Measurements from ENCODE around the gene ITGA2.

The ITGA2 gene

DNA sequence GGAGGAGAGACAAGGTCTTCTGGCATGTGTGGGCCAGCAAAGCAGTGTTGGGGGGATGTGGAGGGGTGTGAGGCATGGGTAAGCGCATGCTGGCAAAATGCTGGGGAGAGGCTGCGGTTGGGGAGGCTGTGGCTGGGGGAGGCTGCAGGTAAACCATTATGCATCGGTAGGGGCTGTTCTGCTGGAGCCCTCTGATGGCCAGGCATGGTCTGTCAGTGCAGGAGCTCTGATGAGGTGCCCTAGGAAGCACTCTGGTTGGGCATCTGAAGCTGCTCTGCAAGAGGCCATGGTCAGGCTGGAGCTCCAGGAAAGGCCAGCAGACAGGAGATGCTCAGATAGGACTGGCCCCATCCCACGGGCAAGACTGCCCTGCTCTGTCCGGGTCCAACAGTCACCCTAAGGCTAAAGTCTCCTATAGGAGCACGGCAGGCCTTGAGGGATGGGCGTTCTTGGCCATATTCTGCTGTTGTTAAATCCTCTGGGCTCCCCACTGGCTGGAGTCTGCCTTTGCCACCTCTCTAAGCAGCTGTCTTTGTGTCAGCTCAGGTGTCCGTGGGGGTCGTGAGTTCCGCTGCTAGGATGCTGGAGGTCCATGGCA lies 28.7 kb downstream of the ITGA2 start:
- DNase-seq (ENCODE audit: low read depth in 1 of 2, low spot score in 1 of 2): no peak

DNA sequence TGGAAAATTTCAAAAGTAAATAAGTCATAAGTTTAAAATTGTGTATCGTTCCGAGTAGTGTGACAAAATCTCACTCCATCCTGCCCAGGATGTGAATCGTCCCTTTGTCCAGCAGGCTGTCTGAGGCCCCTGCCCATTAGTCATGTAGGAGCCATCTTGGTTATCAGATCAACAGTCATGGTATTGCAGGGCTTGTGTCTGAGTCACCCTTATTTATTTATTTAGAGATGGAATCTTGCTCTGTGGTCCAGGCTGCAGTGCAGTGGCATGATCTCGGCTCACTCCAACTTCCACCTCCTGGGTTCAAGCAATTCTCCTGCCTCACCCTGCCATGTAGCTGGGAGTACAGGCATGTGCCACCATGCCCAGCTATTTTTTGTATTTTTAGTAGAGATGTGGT lies 30.2 kb downstream of the ITGA2 start:
- no peak for DNase-seq (ENCODE audit: low read depth in 1 of 2, low spot score in 1 of 2)

DNA sequence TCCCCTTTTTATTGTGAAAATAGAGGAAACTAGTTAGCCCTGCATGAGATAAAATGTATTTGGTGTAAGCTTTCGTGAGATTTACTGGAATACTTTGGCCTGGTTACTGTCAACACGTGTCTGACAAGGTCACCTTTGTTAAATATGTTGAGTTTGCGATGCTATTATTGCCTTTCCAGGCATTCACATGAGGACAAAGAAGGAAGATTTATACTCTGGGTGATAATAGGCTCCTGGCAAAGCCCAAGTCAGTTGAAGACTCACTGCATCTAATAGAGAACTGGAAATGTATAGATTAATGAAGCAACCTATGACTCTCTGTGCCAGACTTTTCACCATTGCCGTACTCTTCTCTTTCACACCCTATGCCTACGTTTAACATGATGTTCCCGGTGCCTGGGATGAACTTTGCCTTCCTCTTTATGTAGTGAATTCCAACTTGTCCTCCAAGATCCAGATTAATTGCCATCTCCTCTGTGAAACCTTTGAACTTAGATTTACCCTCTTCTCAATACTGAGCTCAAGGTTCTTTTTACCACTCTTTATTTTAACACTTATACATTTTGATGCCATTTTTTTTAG lies 33.9 kb downstream of the ITGA2 start:
- DNase-seq (ENCODE audit: low read depth in 1 of 2, low spot score in 1 of 2): no peak

DNA sequence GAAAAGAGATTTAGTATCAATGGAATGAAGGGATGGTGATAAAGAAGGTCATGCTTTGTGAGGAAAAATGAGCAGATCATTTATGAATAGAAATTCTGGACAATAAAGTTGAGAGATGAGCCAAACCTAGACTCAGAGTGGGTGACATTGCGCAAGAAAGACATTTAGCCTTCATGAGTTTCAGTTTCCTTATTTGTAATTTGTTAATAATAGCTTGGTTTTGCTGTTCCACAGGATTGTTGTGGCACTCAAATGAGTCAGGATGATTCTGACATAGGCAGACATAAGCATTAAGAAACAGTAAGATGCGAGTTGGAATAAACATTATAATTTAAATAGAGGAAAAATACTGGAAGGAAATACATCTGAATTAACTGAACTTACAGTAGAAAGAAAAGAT lies 34.8 kb downstream of the ITGA2 start:
- DNase-seq (ENCODE audit: low read depth in 1 of 2, low spot score in 1 of 2): no peak

DNA sequence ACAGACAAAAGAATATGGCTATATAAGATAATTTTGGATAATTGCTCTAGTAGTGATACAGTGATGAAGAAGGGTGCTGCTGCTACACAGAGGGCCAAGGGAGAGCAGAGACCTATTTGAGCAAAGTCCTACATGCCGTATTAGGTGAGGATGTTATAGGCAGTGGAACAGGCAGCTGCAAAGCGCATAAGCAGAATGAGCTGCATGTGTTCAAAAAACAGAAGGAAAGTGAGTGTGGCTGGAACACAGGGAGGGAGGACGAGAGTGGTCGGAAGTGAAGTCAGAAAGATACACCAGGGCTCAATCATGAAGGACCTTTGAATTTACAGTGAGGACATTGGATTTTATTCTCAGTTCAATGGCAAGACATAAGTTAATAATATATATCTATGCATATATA lies 35.4 kb downstream of the ITGA2 start:
- DNase-seq (ENCODE audit: low read depth in 1 of 2, low spot score in 1 of 2): no peak

DNA sequence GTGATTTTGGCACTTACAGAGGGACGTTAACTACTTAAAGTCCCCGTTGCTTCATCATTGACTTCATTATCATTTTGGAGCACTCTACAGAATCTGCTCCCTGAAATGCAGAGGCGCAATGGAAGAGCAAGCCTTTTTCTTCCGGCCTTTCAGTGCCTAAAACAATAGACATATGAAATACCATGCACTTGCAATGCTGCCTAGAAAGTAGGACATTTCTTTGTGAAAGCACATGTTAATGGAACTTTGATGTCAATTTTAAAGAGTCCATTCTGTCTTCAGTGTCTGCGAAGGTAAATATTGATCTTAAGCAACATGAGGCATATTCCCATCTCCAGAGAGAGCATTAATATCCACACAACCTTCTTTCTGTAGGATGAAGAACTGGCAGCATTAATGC lies 36.3 kb downstream of the ITGA2 start:
- no peak for DNase-seq (ENCODE audit: low read depth in 1 of 2, low spot score in 1 of 2)

DNA sequence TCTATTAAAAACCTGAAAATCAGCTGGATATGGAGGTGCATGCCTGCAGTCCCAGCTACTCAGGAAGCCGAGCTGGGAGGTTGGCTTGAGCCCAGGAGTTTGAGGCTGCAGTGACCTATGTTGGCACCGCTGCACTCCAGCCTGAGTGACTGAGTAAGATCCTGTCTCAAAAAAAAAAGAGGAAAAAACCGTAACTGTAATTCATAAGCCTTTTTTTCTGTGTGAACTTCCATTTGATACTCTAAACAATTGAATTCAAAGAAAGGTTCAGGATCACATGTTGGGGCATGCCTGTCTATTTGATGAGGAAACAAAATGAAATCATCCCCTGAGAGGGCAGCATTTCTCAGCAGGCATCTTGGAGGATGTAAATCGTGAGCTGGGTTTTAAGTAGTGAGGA lies 38.8 kb downstream of the ITGA2 start:
- DNase-seq (ENCODE audit: low read depth in 1 of 2, low spot score in 1 of 2): no peak

DNA sequence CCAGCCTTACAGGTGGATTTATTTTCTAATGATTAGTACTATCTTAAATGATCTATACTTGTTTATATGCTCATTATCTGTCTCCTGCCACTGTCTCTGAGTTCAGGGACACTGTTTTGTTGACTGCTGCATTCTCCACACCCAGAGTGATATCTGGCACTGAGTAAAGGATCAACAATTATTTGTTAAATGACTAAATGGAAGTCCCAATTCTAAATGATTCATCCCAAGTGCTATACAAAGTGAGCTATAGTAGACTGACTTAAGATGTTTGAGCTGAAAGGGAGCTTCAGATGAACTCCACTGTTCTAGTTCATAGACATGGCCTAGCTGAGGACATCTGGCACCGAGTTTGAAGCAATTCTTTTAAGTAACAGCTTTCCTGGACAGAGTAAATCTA lies 40.5 kb downstream of the ITGA2 start:
- no peak for DNase-seq (ENCODE audit: low read depth in 1 of 2, low spot score in 1 of 2)

DNA sequence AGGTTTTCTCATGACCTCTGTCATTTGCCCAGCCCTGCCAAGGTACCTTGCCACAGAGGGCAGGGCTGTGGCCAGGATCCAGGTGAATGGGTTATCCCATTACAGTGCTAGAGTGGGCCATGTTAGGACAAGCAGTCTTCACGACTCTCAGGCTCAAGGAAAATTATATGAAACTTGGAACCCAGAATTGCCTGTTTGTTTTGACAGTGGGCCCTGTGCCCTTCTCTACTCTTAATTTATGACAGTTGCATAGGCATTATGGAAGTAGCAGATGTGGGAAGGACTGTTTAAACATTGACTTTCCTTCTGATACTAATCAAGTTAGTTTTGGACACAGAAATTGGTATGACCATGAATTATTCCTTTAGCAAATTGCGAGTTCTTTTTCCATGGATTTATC lies 41.7 kb downstream of the ITGA2 start:
- no peak for DNase-seq (ENCODE audit: low read depth in 1 of 2, low spot score in 1 of 2)

DNA sequence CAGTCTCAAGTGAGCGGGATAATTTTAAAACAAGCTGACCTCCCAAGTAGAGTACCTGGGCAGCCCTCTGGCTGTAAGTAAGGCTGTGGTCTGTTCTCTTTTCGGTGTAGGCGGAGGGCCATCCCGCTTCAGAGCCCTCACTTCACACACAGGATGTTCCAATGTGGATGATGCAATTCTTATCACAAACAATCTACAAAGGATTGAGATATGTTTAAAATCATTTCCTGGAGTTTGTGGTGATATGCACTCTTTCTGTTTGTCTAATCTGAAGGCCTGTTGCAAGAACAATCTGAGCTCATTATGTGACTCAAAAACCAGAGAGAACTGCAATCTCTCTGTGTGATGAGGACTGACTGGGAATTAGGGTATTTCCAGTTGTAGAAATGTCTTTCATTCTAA lies 42.5 kb downstream of the ITGA2 start:
- no peak for DNase-seq (ENCODE audit: low read depth in 1 of 2, low spot score in 1 of 2)

DNA sequence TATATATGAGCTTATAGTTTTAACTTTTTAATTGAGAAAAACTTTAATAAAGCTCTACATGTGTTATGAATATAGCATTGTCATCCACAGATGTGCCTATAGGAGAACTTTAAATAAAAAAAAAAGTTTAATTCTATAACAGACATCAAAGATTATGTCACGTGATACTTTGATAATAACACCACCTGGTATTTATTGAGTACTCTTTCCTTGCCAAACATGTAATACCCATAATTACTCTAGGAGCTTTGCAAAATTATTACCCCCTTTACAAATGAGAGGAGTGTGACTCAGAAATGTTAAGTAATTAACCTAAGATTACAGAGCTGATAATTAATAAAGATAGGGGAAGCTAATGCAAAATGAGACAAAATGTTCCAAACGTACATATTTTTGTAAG lies 43.0 kb downstream of the ITGA2 start:
- no peak for DNase-seq (ENCODE audit: low read depth in 1 of 2, low spot score in 1 of 2)

DNA sequence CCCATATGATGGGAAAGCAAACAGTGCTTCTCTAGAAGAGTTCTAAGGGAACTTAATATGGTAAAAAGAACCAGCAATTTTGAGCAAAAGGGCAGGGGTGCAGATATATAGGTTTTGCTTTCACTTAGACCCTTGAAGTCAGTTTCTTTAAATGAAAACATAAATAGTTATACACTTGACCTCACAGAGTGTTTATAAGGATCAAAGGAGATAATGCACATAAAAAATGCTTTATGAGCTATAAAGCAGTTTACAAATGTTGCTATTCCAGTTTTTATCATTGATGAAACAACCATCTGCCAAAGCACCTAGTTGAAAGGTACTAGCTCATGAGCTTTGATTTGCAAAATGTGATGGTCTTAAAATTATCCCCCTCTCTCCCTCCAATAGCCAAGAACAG lies 45.7 kb downstream of the ITGA2 start:
- no peak for DNase-seq (ENCODE audit: low read depth in 1 of 2, low spot score in 1 of 2)

DNA sequence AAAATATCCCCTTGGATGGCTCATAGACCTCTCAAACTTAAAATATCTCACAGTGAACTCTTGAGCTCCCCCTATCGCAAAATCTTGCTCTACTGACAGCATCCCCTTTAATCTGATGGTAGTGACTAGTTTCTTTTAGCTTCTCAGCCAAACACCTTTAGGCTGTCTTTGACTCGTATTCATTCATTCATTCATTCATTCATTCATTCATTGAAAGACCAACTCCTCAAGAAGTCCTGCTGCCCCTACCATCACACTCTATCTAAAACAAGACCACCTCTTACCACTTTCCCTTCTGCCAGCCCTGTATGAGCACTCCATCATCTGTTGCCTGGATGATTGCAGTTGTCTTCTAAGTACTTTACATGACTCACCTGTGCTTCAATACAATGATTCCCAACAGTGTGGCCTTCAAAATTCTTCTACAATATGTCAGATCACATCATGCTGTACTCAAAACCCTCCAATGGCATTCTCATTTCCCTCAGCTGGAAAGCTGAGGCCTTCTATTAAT lies 46.8 kb downstream of the ITGA2 start:
- DNase-seq (ENCODE audit: low read depth in 1 of 2, low spot score in 1 of 2): no peak

DNA sequence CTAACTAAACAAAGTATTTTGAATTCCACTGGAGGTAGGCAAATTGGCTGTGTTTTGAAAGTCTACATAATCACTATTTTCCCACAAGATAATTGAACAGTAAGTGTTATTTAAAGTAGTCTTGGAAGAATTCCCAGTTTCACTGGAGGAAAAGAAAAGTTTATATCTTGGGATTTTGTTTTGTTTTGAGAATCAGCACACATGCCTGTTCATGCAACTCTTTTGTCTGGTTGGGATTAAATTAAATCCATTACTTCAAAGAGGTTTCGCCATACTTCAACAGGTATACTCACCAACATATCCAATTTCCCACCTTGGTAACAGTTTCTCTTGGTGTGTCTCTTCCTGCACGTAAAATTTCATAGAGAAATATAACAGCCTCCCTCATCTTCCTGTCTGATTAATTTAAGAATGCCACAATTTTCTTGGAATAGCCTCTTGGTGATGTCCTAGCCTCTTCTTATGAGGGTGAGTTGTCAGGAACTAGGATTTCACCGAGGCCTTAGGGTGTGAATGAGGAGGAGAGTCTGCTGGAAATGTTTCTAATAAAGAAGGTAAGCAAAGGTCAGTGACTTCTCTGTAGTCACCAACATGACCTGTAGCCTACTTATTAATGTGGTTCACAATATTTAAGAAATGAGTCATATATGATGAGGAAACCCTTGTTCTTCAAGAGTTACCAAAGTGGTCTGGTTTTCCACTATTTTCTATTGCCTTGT lies 48.1 kb downstream of the ITGA2 start:
- DNase-seq (ENCODE audit: low read depth in 1 of 2, low spot score in 1 of 2): no peak

DNA sequence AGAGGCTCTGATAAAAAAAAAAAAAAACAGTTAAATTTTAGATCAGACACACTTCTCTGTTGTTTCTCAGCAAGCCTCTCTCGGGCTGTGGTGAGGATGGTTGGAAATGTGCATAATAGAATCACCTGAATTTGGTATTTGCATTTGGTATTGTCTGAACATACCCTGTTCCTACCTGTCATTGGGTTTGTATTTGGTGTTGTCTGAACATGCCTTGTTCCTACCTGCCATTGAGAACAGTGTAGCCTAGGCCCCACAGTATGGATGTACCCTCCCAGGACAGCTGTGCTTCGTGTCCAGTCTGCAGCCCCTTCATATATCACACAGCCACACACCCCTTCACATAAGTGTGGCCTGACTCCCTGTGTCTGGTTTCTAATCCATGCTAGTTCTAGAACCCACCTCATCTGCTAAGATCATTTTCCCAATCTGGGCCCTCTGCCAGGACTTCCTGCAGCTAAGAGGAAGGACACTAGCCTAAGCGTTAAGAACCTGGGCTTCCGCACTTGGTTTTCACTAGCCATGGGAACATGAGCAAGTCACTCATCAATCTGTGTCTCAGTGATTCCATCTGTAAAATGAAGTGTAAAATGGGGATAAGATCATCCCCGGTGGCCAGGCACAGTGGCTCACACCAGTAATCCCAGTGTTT lies 49.2 kb downstream of the ITGA2 start:
- DNase-seq (ENCODE audit: low read depth in 1 of 2, low spot score in 1 of 2): no peak

DNA sequence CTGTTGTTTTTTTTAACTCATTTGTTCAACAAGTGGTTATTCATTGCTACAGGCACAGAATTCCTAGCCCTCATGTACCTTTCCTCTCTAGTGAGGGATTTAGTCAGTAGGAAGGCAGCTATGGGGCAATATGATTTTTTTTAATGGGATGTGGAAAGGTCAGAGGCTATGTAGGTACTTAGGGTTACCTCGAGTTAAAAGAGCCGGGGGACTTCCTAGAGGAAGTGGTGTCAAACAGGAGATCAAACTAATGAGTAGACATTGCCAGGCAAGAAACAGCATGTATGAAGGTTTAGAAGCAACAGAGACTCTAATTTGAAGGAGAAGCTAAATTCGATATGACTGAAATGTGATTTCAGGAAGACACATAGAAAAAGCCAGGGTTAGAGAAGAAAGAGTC lies 50.7 kb downstream of the ITGA2 start:
- DNase-seq (ENCODE audit: low read depth in 1 of 2, low spot score in 1 of 2): no peak

DNA sequence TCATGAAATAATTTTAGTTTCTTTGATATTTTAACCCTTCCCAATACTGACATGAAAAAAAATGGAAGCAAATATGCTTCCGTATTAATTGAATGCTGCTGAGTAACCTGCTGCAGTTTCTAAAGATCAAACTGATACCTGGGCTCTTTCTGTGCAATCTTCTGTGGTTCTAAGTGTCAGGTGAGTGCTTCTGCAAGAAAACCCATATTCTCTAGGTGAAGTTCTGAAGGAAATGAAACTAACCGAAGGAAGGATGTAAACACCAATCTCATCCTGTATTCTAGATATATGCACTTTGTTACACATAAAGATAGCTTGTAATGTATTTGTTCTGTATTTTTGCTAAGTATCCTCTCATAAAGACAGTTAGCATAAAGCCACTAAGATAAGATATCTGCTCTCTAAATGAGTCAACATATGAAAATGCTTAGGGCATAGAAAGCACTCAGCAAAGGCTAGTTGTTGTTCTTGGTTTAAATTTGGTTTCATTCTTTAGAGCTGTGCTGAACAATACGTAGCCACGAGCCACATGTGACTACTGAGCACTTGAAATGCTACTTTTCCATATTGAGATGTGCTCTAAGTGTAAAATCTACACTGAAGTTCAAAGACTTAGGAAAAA lies 52.0 kb downstream of the ITGA2 start:
- no peak for DNase-seq (ENCODE audit: low read depth in 1 of 2, low spot score in 1 of 2)

DNA sequence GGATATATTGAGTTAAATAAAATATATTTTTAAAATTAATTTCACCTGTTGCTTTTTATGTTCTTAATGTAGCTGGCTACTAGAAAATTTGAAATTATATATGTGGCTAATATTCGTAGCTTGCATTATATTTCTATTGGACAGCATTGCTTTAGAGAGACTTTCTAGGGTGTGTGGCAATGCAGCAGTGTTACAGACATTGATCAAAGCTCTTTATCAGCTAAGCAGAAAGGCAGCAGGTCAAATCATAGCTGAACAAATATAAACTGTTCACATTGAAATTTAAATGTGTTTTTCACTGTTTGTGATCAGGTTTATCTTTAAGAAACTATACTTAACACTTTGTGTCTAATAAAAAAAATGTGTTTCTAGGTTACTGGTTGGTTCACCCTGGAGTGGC lies 52.6 kb downstream of the ITGA2 start:
- DNase-seq (ENCODE audit: low read depth in 1 of 2, low spot score in 1 of 2): no peak

DNA sequence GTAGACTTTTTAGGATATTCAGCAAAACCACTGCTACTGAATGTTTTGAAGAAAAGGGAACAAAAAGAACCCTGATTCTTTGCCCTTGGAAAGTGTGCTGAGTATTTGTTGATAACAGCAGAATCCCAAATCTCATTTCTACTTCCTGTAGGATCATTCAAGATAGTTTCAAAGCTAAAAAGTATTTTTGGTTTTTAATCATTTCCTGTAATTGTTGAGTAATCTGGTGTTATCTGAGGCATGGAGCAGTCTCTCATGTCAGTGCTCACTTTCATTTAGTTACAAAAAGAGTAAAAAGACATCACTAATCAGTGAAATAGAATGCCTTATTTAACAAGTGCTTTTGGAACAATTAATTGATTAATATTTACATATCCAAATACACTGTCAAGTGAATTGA lies 56.1 kb downstream of the ITGA2 start:
- no peak for DNase-seq (ENCODE audit: low read depth in 1 of 2, low spot score in 1 of 2)

DNA sequence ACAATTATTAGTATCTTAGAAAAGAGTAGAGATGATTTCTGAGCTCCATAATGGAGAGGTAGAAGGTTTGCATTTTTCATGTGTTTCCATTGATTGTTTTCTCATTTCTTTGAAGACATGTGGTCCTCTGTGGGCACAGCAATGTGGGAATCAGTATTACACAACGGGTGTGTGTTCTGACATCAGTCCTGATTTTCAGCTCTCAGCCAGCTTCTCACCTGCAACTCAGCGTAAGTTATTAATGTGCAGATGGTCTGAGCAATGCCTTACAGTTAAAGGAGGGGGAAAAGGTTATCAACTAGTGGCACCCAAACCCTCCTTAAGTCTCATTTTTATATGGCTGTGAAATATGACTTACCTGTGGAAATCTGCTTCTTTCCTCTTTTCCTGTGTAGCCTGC lies 59.1 kb downstream of the ITGA2 start:
- no peak for DNase-seq (ENCODE audit: low read depth in 1 of 2, low spot score in 1 of 2)

DNA sequence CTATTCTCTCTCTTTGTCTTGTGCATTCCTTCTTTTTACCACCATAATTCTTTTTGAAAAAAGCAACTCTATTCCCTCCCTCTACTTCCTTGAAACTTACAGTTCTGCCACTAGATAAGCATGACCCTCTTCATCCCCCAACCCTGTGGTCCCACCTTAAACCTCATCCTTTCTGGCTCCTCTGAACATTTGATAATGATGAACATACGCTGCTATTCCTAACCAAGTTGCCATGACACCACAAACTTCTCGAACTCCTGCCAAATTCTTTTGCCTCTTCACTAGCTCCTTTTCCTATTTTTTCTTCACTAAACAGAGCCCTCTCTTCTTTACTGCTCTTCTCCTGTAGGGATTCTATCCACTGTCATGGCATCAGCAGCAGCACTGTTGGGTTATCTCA lies 63.3 kb downstream of the ITGA2 start:
- no peak for DNase-seq (ENCODE audit: low read depth in 1 of 2, low spot score in 1 of 2)

DNA sequence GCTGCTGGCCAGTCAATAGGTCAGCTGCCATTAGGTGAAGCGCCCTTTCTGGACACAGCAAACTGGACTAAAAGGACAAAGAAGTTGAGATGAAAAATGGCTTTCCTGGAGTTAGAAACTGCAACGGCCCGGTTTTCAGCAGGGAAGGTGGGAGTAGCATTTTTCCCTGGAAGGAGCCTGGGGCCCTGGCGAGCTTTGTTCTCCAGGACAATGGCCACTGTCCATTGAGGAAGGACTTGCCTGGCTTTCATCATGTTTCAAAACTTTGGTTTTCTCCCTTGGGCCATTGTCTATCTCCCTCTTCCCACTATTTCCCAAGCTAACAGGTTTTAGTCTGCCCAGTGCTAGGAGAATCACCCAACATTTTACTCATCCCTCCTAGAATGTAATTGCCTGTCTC lies 64.2 kb downstream of the ITGA2 start:
- DNase-seq (ENCODE audit: low read depth in 1 of 2, low spot score in 1 of 2): no peak

Measured in stimulated activated CD4-positive, alpha-beta T cell treated with anti-CD3 and anti-CD28 coated beads, Interleukin-15, amount 100 ng/mL, for 1 hour (primary cell).